GM18858 (cell line): ENCODE measurements around the gene PASK.
"Not testable (repeated sequence)": the region's sequence is repeated elsewhere in the genome, so short reads cannot be mapped to it uniquely, and the experiment has no call there.

Experiments used
- ATAC-seq: cut with Tn5 transposase; IDR thresholded peaks from one replicate; pipeline ENCODE4 v1.9.1; 2021; ENCODE audit not compliant: unreplicated experiment

Gene PASK

GRCh38 chr2:241108271-241109209 is 40.7 kb downstream of the PASK start:
- ATAC-seq = no peak

GRCh38 chr2:241107031-241107783 is 42.1 kb downstream of the PASK start:
- ATAC-seq = no peak

- no peak for ATAC-seq
Observed at GRCh38 chr2:241105641-241106040, 43.6 kb downstream of the PASK start.

DNA sequence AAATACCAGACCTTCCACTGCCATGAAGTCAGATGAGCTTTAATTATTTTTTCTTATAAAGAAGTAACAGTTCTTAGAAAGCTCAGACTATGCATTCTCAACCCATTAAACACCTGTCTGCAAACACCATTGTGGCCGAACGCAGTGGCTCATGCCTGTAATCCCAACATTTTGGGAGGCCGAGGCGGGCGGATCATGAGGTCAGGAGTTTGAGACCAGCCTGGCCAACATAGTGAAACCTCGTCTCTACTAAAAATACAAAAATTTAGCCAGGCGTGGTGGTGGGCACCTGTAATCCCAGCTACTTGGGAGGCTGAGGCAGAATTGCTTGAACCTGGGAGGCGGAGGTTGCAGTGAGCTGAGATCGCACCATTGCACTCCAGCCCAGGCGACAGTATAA is 44.7 kb downstream of the PASK start:
- not testable (repeated sequence) for ATAC-seq

DNA sequence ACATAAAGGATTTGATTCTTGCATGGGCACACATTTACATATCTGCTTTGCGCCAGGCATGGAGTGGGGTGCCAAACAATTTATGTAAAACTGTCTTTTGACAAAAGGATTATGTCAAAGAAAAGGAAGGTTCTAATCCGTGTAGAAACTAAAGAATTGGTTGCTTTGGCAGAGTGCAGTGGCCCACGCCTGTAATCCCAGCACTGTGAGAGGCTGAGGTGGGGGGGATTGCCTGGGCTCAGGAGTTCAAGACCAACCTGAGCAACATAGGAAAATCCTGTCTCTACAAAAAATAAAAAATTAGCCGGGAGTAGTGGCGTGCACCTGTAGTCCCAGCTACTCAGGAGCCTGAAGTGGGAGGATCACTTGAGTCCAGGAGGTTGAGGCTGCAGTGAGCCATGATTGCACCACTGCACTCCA is 46.1 kb downstream of the PASK start:
- ATAC-seq = no peak

GRCh38 chr2:241102239-241102803 is 47.0 kb downstream of the PASK start, which contains the start of gene MTERF4:
TSS of gene MTERF4 (minus strand) at chr2:241102287. CDS start at chr2:241102273, 14 bp downstream.
- ATAC-seq = peak; percentile 66

DNA sequence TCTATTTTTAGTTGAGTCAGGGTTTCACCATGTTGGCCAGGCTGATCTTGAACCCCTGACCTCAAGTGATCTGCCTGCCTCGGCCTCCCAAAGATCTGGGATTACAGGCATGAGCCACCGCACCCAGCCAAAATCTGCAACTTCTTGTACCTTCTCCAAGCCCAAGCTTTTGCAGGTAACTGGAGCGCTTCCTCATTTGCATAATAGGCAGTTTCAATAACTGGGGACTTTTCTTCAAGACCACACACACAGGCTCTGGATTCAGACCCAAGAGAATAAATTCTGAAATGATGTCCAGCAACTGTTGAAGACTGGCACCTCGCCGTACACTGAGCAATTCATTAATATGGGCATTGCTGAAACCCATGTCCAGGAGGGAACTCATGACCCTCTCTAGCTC is 50.0 kb downstream of the PASK start:
- ATAC-seq = no peak

GRCh38 chr2:241096979-241097378 is 52.3 kb downstream of the PASK start:
- ATAC-seq = no peak

- ATAC-seq = no peak
Observed at GRCh38 chr2:241095594-241096290, 53.5 kb downstream of the PASK start.

DNA sequence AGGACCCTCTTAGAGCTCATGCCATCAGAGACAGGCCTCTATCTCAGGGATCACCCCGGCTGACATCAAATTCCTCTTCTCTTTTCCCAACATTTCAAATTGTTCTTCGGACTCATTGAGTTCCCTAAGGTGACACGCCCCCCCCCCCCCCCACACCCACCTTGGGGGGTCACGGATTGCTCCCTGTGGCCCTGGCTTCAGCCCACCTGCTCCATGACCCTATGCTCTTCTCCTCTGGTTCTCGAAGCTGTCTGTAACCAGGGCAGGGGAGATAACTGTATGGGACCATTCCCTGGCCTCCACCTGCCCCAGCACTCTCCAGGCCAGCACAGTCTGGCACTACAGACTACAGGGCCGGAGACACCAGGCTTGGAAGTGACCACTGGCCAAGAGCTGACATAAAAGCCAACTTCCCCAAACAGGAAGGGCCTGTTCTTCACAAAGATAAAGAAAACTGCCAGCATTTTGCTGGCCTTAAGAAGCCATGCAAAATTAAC is 54.3 kb downstream of the PASK start:
- ATAC-seq = no peak

- ATAC-seq = no peak
Observed at GRCh38 chr2:241094172-241094571, 55.1 kb downstream of the PASK start.

- not testable (repeated sequence) for ATAC-seq
Observed at GRCh38 chr2:241093133-241093781, 56.0 kb downstream of the PASK start.

DNA sequence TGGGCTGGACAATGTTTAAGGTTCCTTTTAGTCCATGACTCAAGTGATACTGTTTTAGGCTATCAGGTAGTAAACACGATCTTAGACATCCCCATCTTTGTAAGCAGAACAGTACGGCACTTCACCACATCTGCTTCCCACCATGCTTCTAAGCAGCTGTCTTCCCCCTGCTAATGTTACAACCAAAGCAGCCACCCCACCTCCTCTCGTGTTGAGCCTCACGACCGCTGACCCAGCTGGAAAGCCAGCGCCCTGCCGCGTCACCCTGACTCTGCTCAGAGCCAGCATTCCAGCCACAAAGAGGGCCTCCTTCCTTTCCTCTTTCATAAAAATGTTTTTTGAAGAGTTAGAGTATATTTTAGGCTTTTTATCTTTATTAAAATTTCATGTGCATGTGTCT is 56.6 kb downstream of the PASK start:
- no peak for ATAC-seq

GRCh38 chr2:241091734-241092445 is 57.4 kb downstream of the PASK start:
- ATAC-seq = no peak

DNA sequence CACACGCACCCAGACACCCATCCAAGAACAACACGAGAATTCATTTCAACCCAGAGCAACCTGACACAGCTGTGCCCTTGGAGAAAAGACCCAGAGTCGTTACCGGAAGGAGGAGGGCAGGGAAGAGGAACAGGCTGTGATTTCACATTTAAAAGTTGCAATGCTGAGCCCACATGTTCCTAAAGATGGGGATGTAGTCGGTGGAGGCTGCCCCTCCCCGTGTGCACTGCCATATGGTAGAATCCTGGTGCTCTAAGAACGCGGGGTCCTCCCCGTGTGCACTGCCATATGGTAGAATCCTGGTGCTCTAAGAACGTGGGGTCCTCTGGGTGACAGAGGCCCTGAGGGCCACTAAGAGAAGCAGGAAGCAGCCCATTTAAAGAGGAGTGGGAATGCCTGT is 58.1 kb downstream of the PASK start:
- no peak for ATAC-seq

- no peak for ATAC-seq
Observed at GRCh38 chr2:241088791-241089732, 60.2 kb downstream of the PASK start.

DNA sequence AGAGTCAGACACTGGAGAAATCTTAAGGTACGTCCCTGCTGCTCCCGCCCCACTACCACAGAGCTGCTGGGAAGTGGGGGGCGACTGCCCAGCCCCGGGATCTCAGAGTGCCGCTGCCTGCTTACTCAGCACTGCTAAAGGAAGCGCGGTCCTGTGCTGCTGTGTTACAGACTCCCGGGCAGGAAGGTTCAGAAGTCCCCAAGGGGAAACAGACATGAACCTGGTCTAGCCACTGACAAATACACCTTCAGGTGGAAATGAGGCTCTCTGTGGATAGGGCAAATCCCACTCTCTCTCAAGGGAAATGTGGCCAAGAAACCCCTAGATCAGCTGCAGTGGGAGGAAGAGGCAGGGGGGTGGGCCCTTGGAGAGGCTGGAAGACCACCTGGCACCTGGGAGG is 60.9 kb downstream of the PASK start:
- no peak for ATAC-seq

- ATAC-seq = no peak
Observed at GRCh38 chr2:241087420-241088268, 61.6 kb downstream of the PASK start.
